Heart left ventricle (tissue), 13 donors: ENCODE measurements around the gene KITLG.

Experiments
- POLR2A ChIP-seq, 2 donors: fragments of 450-650 bp; IDR thresholded peaks; one replicate each; pipeline ENCODE4 v1.6.1; 2017; ENCODE audit warnings: antibody characterized with exemption in 2 of 2, mild to moderate bottlenecking in 2 of 2, moderate library complexity in 2 of 2
- TF ChIP-seq, protein P1 (sequence below), 12 donors: fragments of 200-600 bp; sonication (generic) in 4 of 12; IDR thresholded peaks; one replicate each; pipeline versions ENCODE4 v1.5.0 to v1.8.0; 2018 to 2022; ENCODE audit warnings: antibody characterized with exemption in 12 of 12, mild to moderate bottlenecking in 5 of 12
- donor health status: ischemic (EF 13 %, LVEDD 7.1; RV severe dilation, severe dysfunction).
- donor health status: DM: no; HTN: yes; CAD: no.
- donor health status: DM: no; HTN: no; CAD: no.
- donor health status: ischemic (EF 25% LVEDD 6.9; RV normal size, moderate dysfunction).
- donor health status: ischemic (EF 25% LVEDD 5.7; RV mildly dilated, moderate dysfunction).
- donor health status: ischemic (EF 35%, LVEDD 5.7; RV mildly dilated, moderate dysfunction).
- donor health status: nonischemic (EF 11% LVEDD 7.7; RV severe dilation, severe dysfunction).
- donor health status: DM: yes; HTN: yes; CAD: no.
- donor health status: PGD.
- donor health status: ischemic (EF 29% LVEDD 5.4; RV normal size, mild dysfunction).
- donor health status: nonischemic (EF 23%, LVEDD 6.1; RV moderate dilation, normal function).

DNA sequence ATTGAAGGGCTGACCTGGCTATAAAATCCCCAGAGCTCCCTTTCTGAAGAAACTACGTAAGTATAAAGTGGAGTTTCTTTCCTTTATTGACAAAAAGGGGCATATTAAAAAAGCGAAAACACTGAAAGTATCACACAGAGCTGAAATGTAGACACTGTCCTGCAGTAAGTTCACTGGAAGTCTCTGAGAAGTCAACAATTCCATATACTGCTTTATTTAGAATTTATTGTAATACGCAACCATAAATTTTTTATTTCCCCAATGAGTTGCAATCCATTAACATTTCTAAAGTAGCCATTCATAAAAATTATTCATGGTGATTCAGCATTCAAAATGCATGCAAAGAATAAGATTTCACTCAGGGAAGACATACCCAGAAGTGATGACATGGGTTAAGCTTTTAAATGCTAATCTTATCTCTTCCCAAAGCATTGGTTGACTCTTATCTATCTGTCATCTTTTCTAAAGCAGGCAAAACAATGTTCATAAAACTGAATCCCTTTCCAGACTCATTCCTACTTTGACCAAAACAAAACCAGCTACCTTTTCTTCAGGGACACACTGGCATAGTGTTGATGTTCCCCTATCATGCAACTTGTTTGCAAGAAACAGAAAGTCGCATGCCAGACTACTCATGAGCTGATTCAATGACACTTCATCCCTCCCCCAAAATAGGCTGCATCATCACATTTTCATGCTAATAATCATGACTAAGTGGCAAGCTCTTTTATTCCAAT is 17.3 kb downstream of the KITLG start:
- TF ChIP-seq POLR2A (IDR thresholded peaks at IDR 0.05): no peak
- TF ChIP-seq, protein P1, sequence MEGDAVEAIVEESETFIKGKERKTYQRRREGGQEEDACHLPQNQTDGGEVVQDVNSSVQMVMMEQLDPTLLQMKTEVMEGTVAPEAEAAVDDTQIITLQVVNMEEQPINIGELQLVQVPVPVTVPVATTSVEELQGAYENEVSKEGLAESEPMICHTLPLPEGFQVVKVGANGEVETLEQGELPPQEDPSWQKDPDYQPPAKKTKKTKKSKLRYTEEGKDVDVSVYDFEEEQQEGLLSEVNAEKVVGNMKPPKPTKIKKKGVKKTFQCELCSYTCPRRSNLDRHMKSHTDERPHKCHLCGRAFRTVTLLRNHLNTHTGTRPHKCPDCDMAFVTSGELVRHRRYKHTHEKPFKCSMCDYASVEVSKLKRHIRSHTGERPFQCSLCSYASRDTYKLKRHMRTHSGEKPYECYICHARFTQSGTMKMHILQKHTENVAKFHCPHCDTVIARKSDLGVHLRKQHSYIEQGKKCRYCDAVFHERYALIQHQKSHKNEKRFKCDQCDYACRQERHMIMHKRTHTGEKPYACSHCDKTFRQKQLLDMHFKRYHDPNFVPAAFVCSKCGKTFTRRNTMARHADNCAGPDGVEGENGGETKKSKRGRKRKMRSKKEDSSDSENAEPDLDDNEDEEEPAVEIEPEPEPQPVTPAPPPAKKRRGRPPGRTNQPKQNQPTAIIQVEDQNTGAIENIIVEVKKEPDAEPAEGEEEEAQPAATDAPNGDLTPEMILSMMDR (IDR thresholded peaks at IDR 0.05): no peak
